ENCODE results near the gene HIPK3. TPM values are rescaled to one million over a fixed set of nuclear protein-coding genes. Genes with fewer than 3 reads are reported as not detected.

The HIPK3 gene
- total and polyA plus RNA-seq, 2 donors (not counting 3 experiments of a cell fraction or from before 2014, with no cell fraction given) = 13.3 to 36.1 TPM

DNA sequence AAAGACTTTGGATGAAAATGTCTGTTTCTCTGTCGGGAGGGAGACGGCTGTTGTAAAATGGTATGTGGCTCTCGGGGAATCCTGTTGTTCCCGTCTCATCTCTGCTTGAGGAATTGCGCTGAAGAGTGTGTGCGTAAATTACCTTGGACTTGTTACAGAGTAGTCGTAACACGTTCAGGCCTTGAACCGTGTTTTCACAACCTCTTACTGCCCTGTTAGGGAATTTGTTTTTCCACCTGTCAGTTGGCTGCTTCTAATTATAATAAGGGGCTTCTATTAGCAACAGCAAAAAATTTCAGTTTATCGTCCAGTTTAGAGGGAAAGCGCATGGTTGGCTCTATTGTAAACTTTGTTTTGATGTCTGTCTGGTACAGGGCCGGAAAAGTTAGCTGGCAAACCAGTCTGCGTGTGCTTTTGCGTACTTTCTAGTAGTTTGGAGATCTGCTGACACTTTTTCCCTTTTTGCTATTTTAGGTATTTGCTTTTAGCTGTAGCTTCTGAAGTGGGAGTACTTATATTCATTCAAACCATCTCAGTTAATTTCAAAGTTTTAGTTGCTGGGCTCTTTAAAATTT is 1.5 kb downstream of the HIPK3 start:
- Histone ChIP-seq H2AFZ (ENCODE audit: low read depth, low read length) (peak overlapping the region; percentile 53), H3K9me3 (replicated peaks; ENCODE audit: control insufficient read depth, insufficient read depth, low read length) (no peaks in the 10 kb centered on the region), H3K9me1 (replicated peaks; ENCODE audit: control insufficient read depth, extremely low read depth, insufficient read depth, low read length) (no peaks in the 10 kb centered on the region), H3K9ac (replicated peaks; ENCODE audit: extremely low read depth, insufficient read depth, low read length) (peak overlapping the region; percentile 99), H3K27ac (ENCODE audit: insufficient read depth, low read depth, low read length) (peak overlapping the region; percentile 98), H3K79me2 (ENCODE audit: control insufficient read depth, insufficient read depth, low read length) (peaks cover 61% of the 10 kb centered on the region), H4K20me1 (replicated peaks; ENCODE audit: control insufficient read depth, extremely low read depth, insufficient read depth, low read length) (peaks cover 2% of the 10 kb centered on the region), H3K4me3 (replicated peaks in 1 of 3; ENCODE audit: insufficient read depth in 1 of 3, low read depth in 1 of 3, low read length in 3 of 3) (peak overlapping the region; percentile 59 to 93 (median 88)), H3K27me3 (ENCODE audit: control insufficient read depth in 2 of 2, insufficient read depth in 2 of 2, low read length in 2 of 2) (no peaks in the 10 kb centered on the region), H3K4me2 (ENCODE audit: insufficient read depth, low read length) (peak overlapping the region; percentile 83), H3K4me1 (ENCODE audit: control insufficient read depth, extremely low read depth, insufficient read depth, low read length) (peaks cover 18% of the 10 kb centered on the region), H3K36me3 (ENCODE audit: control insufficient read depth in 2 of 2, extremely low read depth in 1 of 2, insufficient read depth in 2 of 2, low read length in 2 of 2) (no peaks in the 10 kb centered on the region)
- POLR2A ChIA-PET = no interaction called here
- DNase-seq (ENCODE audit: low read depth, low spot score) (peak; percentile 80), FAIRE-seq (peak; percentile 79)
- dilution Hi-C loops (cut with MboI; ENCODE audit: extremely low pct_ligation_motif_present, low sequenced_read_pairs) (no loop called here), intact Hi-C loops (cut with micrococcal nuclease) (loop anchor here (1.0 to 5.0 kb wide), 4 partner anchors 71 to 479 kb away; partner anchors contain the start of genes CD59 and CSTF3)
- CTCF ChIA-PET = interaction anchor here (0.6 to 1.3 kb wide), 3 partner anchors 11 to 93 kb away, joined by 3 read pairs; no protein-coding TSS in a partner anchor
- TF ChIP-seq POLR2AphosphoS5 (IDR thresholded peaks at IDR 0.05; ENCODE audit: insufficient read depth, low read depth, low read length) (no peak), EZH2 (IDR thresholded peaks at IDR 0.05; ENCODE audit: borderline replicate concordance, low read depth, low read length, severe bottlenecking) (no peak), MYC (IDR thresholded peaks at IDR 0.05; ENCODE audit: low read depth, low read length) (no peak), FOS (IDR thresholded peaks at IDR 0.05; ENCODE audit: borderline replicate concordance, insufficient read depth, low read length) (peak; percentile 24), POLR2A (IDR thresholded peaks at IDR 0.05; ENCODE audit: low read depth, low read length) (no peak), GATA2 (IDR thresholded peaks at IDR 0.05; ENCODE audit: insufficient read depth, insufficient read length, low read depth, low read length) (no peak)
- TF ChIP-seq, protein P1, sequence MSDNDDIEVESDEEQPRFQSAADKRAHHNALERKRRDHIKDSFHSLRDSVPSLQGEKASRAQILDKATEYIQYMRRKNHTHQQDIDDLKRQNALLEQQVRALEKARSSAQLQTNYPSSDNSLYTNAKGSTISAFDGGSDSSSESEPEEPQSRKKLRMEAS (IDR thresholded peaks at IDR 0.05; ENCODE audit: insufficient read depth, insufficient read length) = no peak
- TSS peak; percentile 12 for BruUV-seq (replicated peaks)
